Fibroblast of lung (primary cell): ENCODE results near the gene VPS37C. TPM values are rescaled to one million over a fixed set of nuclear protein-coding genes. Genes with fewer than 3 reads are reported as not detected.
"Not testable (repeated sequence)": the region's sequence is repeated elsewhere in the genome, so short reads cannot be mapped to it uniquely, and the experiment has no call there.

ENCODE experiments used
- DNase-seq, 2 donors: peaks; one replicate each; pipeline versions ENCODE4 v3.0.0 to v3.0.0-alpha.2; 2010; ENCODE audit warnings: low read depth in 2 of 2
- H2AFZ ChIP-seq: 2 replicates; pipeline ENCODE4 v1.5.1; 2012; ENCODE audit warnings: low read length, control low read depth, inconsistent platforms
- H3K27ac ChIP-seq: 2 replicates; pipeline ENCODE4 v1.5.1; 2011; ENCODE audit warnings: low read length, control low read depth; ENCODE audit not compliant: insufficient read depth
- H3K27me3 ChIP-seq: 2 replicates; pipeline ENCODE4 v1.5.1; 2011; ENCODE audit warnings: mild to moderate bottlenecking, low read length; ENCODE audit not compliant: control insufficient read depth, insufficient read depth
- H3K36me3 ChIP-seq: 2 replicates; pipeline ENCODE4 v1.5.1; 2011; ENCODE audit warnings: low read length; ENCODE audit not compliant: control insufficient read depth, insufficient read depth
- H3K4me1 ChIP-seq: 2 replicates; pipeline ENCODE4 v1.5.1; 2011; ENCODE audit warnings: low read length; ENCODE audit not compliant: control insufficient read depth, insufficient read depth; ENCODE audit errors: extremely low read depth
- H3K4me2 ChIP-seq: 2 replicates; pipeline ENCODE4 v1.5.1; 2011; ENCODE audit warnings: low read length, control low read depth; ENCODE audit not compliant: insufficient read depth; ENCODE audit errors: extremely low read depth
- H3K4me3 ChIP-seq, 4 experiments: fragments of 200-600 bp in 1 of 4; sonication (generic) in 1 of 4; replicated peaks in 1 of 4; 2 replicates each; pipeline ENCODE4 v1.5.1; 2011 to 2016; ENCODE audit warnings: low read length in 4 of 4, low read depth in 3 of 4, mild to moderate bottlenecking in 3 of 4, control low read depth in 2 of 4, inconsistent platforms in 1 of 4, mixed read lengths in 1 of 4; ENCODE audit not compliant: insufficient read depth in 1 of 4; ENCODE audit errors: control extremely low read depth in 1 of 4
- H3K79me2 ChIP-seq: 2 replicates; pipeline ENCODE4 v1.5.1; 2012; ENCODE audit warnings: mild to moderate bottlenecking, low read length, inconsistent platforms; ENCODE audit not compliant: control insufficient read depth, insufficient read depth
- H3K9ac ChIP-seq: 2 replicates; pipeline ENCODE4 v1.5.1; 2011; ENCODE audit warnings: mild to moderate bottlenecking, low read length, control low read depth; ENCODE audit not compliant: insufficient read depth
- H3K9me3 ChIP-seq: 2 replicates; pipeline ENCODE4 v1.5.1; 2012; ENCODE audit warnings: low read depth, low read length; ENCODE audit not compliant: control insufficient read depth, insufficient read depth
- H4K20me1 ChIP-seq: 2 replicates; pipeline ENCODE4 v1.5.1; 2011; ENCODE audit warnings: low read length; ENCODE audit not compliant: control insufficient read depth, insufficient read depth; ENCODE audit errors: extremely low read depth
- CTCF ChIP-seq, 2 donors: IDR thresholded peaks in 1 of 2; conservative IDR thresholded peaks in 1 of 2; 1 replicate in 1 of 2; 2 replicates in 1 of 2; pipeline ENCODE4 v1.5.1; 2011 to 2012; ENCODE audit warnings: low read length in 2 of 2, control low read depth in 1 of 2, inconsistent platforms in 1 of 2, low read depth in 1 of 2, mild to moderate bottlenecking in 1 of 2
- EZH2 ChIP-seq: IDR thresholded peaks from 2 replicates; pipeline ENCODE4 v1.5.1; 2012; ENCODE audit warnings: low read length, control low read depth, mild to moderate bottlenecking; ENCODE audit errors: missing control alignments
- polyA plus RNA-seq, 2 donors: library from polyadenylated mRNA; depleted of rRNA in 1 of 2; stranded (reverse) in 1 of 2; unstranded in 1 of 2; fragments of >200 nt; gene quantifications; 2 replicates each; pipeline ENCODE4 v1.2.1, GENCODE V29; 2011 to 2012; ENCODE audit warnings: missing spikeins in 1 of 2
- total RNA-seq: library from RNA; depleted of rRNA; stranded (reverse); fragments of >200 nt; gene quantifications from 2 replicates; pipeline ENCODE4 v1.2.1, GENCODE V29; 2014

Gene VPS37C
- total and polyA plus RNA-seq, 2 donors (not counting 1 experiment from before 2014, with no cell fraction given), result 7.6 to 9.9 TPM

- Histone ChIP-seq H3K36me3 (no peaks in the 10 kb centered on the region), H3K9ac (no peak overlapping the region), H3K9me3 (no peaks in the 10 kb centered on the region), H2AFZ (no peak overlapping the region), H3K27ac (no peak overlapping the region), H4K20me1 (no peaks in the 10 kb centered on the region), H3K79me2 (no peaks in the 10 kb centered on the region), H3K27me3 (peaks cover 26% of the 10 kb centered on the region), H3K4me1 (no peaks in the 10 kb centered on the region), H3K4me2 (no peak overlapping the region), H3K4me3 (no peak overlapping the region)
- DNase-seq, result no peak
- TF ChIP-seq CTCF (conservative IDR thresholded peaks at IDR 0.05 in 1 of 2, IDR thresholded peaks at IDR 0.05 in 1 of 2; ENCODE audit: low read depth in 1 of 2, low read length in 2 of 2) (no peak), EZH2 (no peak)
Observed at GRCh38 chr11:61170566-61170965, 9.3 kb upstream of the VPS37C start.

GRCh38 chr11:61168800-61169199 is 7.6 kb upstream of the VPS37C start:
- Histone ChIP-seq H3K9me3 (no peaks in the 10 kb centered on the region), H3K4me3 (no peak overlapping the region), H3K4me1 (no peaks in the 10 kb centered on the region), H4K20me1 (no peaks in the 10 kb centered on the region), H3K27ac (no peak overlapping the region), H3K79me2 (no peaks in the 10 kb centered on the region), H3K36me3 (no peaks in the 10 kb centered on the region), H3K4me2 (no peak overlapping the region), H3K9ac (no peak overlapping the region), H2AFZ (no peak overlapping the region), H3K27me3 (peaks cover 19% of the 10 kb centered on the region)
- no peak for TF ChIP-seq CTCF (conservative IDR thresholded peaks at IDR 0.05 in 1 of 2, IDR thresholded peaks at IDR 0.05 in 1 of 2; ENCODE audit: low read depth in 1 of 2, low read length in 2 of 2)
- no peak for TF ChIP-seq EZH2
- DNase-seq, result no peak

- H2AFZ ChIP-seq, result no peak overlapping the region
- no peaks in the 10 kb centered on the region for H4K20me1 ChIP-seq
- no peak overlapping the region for H3K9ac ChIP-seq
- H3K27ac ChIP-seq, result no peak overlapping the region
- no peaks in the 10 kb centered on the region for H3K79me2 ChIP-seq
- no peaks in the 10 kb centered on the region for H3K36me3 ChIP-seq
- no peak overlapping the region for H3K4me2 ChIP-seq
- no peaks in the 10 kb centered on the region for H3K9me3 ChIP-seq
- peaks cover 13% of the 10 kb centered on the region for H3K27me3 ChIP-seq
- DNase-seq, result no peak
- TF ChIP-seq CTCF (conservative IDR thresholded peaks at IDR 0.05 in 1 of 2, IDR thresholded peaks at IDR 0.05 in 1 of 2; ENCODE audit: low read depth in 1 of 2, low read length in 2 of 2), result no peak
- no peak for TF ChIP-seq EZH2
- no peak overlapping the region for H3K4me3 ChIP-seq
- H3K4me1 ChIP-seq, result no peaks in the 10 kb centered on the region
Observed at GRCh38 chr11:61168042-61168688, 6.9 kb upstream of the VPS37C start.

- not testable (repeated sequence) for DNase-seq, H3K79me2 ChIP-seq
Observed at GRCh38 chr11:61166331-61166730, 5.1 kb upstream of the VPS37C start.

GRCh38 chr11:61165785-61166184 is 4.6 kb upstream of the VPS37C start:
- not testable (repeated sequence) for DNase-seq

More at GRCh38 chr11:61166331-61166730, 5.1 kb upstream of the VPS37C start:
- H3K4me2 ChIP-seq, H3K36me3 ChIP-seq, H3K9ac ChIP-seq, H3K27ac ChIP-seq, H4K20me1 ChIP-seq, H3K4me1 ChIP-seq, H3K4me3 ChIP-seq, H3K9me3 ChIP-seq, H2AFZ ChIP-seq: not testable (repeated sequence)
- peaks cover 13% of the 10 kb centered on the region for H3K27me3 ChIP-seq

More at GRCh38 chr11:61165785-61166184, 4.6 kb upstream of the VPS37C start:
- H3K9me3 ChIP-seq, H3K4me2 ChIP-seq, H3K9ac ChIP-seq, H2AFZ ChIP-seq, H3K4me1 ChIP-seq, H3K27ac ChIP-seq, H3K79me2 ChIP-seq, H3K4me3 ChIP-seq, H3K36me3 ChIP-seq, H4K20me1 ChIP-seq: not testable (repeated sequence)
- peaks cover 13% of the 10 kb centered on the region for H3K27me3 ChIP-seq
